DMS153 treated with DMSO at 0.1 percent for 48 hours (cell line): ENCODE measurements around the gene CIPC.

Source experiments
- DNase-seq: peaks from one replicate; lab custom pipeline; 2025; ENCODE audit not compliant: unreplicated experiment; lab: John Stamatoyannopoulos, UW

CIPC gene

DNA sequence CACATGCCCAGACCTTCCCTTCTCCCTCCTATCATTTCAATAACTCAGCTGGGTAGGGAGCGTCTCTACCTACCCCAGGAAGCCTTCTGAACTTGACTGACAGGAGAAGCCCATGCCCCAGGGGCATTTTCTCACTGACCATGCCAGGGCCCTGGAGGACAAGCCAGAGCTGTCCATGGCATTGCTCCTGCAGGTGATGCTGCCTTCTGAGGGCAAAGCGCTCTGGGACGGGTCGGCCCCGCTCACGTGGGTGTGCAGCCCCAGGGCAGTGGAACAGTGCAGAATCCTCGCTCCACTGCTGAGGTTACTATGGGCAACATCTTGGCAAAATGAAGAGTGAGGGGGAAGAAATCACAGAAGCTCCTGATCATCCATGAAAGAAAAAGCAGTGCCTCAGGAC is 28.5 kb upstream of the CIPC start:
- DNase-seq, result no peak

GRCh38 chr14:77071938-77072388 is 26.1 kb upstream of the CIPC start:
- DNase-seq, result no peak

- DNase-seq, result no peak
Observed at GRCh38 chr14:77074969-77075368, 23.1 kb upstream of the CIPC start.

DNA sequence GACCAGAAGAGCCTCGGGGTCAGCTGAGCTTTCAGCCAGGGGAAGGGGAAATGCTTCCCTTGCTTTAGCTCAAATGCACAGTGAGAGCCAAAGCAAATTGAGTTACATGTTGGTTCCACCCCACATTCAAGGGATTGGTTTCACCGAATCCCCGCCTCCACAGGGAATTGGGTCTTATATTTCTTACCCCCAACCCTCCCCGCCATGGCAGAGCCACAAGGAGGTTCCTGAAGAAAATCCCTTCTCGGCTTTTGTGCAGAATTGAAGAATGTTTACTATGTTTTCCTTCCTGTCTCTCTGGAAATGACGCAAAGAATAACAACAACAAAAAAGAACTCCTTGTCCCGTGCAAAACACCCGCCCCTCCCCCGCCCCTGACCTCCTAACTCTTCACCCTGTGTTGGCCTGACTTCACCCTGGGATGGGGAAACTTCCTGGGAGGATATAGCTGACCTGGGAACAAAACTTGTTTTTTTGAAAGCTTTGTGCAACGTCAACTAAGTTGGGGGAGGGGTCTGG is 21.9 kb upstream of the CIPC start:
- no peak for DNase-seq

GRCh38 chr14:77077040-77077439 is 21.0 kb upstream of the CIPC start:
- DNase-seq, result no peak

GRCh38 chr14:77082356-77082755 is 15.7 kb upstream of the CIPC start:
- DNase-seq, result no peak

DNA sequence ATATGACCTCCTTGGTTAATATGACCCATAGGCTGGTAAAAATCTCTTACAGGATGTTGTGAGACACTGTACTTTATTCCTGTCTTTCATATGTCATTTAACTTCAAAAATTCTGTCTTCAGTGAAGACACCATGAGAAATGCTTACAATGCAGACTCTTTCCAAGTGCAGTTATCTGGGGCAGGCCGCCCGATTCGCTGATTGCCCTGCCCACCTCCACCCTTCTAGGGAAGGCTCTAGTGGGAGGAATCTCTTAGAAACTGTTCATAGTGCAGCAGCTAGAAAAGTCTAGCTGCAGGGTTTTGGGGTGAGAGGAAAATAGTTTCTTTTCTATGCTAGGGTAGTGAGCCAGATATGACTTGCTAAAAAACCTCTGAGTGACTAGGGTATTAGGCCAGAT is 15.0 kb upstream of the CIPC start:
- no peak for DNase-seq

DNA sequence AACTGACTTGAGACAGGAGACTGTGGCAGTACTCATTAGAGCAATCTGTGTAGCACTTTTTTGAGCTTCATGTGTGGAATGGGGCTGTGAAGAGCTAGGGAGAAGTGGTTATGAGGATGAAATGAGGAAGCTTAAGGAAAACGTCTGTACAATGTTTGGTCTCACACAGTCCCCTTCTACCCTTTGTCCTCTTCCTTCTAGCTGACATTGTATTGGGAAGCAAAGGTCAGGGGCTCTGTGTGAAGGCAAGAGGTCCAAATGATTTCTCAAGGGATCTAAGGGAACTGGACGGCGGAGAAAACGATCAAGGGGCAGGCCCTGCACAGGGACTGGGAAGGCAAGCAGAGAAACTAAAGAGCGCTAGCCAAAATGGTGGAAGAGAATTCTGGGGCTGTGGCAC is 13.1 kb upstream of the CIPC start:
- no peak for DNase-seq

DNA sequence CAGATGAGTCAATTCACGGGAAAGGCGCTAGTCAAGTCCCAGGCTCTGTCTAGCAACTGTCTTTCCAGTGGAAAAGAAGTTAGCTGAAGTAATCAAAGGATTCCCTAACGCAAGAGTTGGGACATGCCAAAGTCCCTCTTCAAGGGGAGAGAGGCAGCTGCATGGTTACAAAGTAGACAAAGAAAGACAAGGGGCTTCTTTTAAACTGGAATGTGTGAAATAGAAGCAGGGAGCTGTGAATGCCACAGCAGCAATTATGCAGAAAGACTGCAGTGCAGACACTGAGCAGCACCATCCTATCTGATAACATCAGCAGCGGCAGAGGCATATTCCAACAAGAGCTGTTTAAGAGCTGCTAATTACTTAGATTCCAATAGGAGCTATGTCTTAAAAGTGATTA is 12.5 kb upstream of the CIPC start:
- DNase-seq, result no peak

DNA sequence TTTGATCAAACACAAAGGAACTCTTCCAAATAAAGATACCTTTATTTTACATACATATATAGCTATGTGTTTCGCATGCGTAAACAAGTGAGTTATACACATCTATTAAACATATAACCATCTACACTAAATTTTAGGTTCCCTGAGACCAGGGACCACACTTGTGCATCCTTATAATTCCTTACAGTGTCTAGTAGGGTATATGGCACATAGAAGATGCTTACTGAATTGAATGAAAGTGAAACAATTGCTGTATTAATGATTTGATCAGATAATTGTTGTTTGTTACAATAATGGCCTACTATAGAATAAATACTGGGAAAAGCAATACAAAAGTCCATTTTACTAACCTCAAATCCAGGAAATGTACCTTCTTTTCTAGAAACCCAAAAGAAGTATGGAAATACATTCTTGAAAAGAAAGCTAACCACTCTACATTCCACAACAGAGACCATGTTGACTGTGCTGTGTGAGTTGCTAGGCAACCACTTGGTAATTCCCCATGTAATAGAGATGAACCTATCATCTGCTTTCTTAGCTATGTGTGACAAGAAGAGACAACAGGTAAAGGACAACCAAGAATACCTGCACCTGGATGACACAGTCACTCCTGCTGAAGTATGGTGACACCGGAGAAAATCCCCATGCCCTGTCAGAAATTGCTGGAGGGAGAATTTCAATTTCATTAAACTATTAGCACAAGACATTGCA is 11.9 kb upstream of the CIPC start:
- no peak for DNase-seq

DNA sequence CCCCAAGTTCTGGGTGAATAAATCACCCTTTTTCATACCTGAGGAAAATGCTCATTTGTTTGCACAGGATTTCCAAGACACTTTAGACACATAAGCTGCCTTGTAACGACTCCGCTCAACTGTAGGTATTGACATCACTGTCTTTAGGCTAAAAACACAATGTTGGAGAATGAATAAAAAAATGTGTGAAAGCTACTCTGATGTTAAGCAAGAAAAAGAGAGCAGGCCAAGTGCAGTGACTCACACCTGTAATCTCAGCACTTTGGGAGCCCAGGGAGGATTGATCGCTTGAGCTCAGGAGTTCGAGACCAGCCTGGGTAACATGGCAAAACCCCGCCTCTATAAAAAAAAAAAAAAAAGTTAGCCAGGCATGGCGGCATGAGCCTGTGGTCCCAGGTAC is 11.1 kb upstream of the CIPC start:
- no peak for DNase-seq

DNA sequence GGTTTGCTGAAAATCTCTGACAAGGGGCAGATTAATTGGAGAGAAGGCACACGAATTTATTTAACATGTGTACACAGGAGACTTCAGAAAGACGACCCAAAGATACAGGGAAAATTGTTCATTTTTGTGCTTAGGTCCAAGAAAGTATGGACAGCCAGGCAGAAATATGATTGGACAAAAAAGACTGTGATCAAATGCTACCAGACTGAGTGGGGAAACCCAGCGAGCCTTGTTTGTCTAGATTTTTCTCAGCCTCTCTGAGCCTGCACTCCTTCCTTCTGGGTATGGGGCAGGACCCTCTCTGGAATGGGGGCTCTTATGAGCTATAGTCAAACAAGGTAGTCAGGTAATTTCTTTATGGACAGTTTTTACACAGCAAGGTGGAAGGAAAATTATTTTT is 10.4 kb upstream of the CIPC start:
- no peak for DNase-seq

DNA sequence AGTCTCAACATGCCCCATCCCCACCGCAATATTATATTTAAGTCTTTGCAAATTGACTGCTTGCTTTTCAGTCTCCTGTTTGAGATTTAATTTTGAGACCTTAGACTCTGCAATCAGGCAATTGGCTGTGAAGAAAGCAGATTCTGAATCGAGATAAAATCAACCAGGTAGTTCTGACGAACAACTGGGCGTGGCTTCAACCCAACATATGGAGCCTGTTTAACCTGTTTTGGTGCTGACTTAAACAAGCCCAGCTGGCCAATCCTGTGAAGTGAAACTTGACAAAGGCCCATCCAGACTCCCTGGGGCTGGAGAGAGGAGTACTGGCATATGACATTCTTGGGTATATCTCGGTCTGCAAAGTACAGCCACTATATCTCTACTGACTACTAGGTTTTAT is 9.8 kb upstream of the CIPC start:
- peak; percentile 83 for DNase-seq

DNA sequence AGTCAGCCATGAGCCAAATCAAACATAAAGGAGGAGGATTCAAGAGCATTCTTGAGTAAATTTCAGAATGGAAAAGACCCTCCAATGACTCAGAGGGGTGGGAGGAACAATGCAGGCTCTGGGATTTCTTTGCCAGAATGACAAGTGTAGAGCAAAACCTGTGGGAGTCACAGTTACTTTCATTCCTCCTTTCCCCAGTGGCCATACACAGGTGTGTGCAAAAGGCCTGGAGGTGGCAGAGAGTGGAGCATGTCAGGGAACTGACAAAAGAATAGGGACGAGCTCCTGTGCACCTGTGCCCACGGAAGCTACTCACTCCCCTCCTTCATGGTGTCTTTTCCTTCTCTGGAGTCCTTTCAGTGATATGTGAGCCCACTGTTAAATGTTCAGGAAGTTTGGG is 9.4 kb upstream of the CIPC start:
- DNase-seq, result no peak

DNA sequence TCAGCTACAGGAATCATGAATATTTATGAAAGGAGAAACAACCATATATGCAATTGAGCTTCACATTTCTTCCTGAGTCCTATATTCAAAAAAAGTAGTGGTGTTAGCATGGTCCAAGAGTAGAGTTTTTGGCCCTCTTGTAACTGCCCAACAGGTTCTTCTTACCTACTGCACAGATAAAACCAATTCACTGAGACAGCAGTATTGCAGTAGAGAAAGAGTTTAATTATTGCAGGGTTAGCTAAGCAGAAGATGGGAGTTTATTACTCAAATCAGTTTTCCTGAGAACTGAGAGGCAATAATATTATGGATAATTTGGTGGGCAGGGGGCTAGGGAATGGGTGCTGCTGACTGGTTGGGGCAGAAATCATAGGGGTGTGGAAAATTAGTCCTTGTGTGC is 6.5 kb upstream of the CIPC start:
- no peak for DNase-seq

DNA sequence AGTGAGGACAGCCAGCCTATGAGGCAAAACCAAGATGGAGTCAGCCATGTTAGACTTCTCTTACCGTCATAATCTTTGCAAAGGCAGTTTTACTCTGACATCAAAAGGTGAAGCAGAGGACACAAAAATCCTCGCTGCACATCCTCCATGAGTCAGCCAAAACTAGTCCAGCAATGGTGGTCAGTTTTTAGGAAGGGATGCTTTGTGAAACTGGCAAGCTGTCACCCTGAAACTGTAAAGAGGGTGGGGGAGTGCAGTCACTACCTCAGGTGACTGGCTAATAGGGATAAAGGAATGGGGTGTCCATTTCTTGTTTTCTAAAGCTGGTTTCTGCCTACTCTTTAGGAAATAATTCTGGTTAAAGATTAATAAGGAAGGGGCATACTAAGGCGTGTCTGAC is 5.4 kb upstream of the CIPC start:
- DNase-seq, result no peak

GRCh38 chr14:77094672-77095284 is 3.3 kb upstream of the CIPC start:
- DNase-seq, result peak; percentile 42

- no peak for DNase-seq
Observed at GRCh38 chr14:77097006-77097699, 905 bp upstream of the CIPC start.

GRCh38 chr14:77098529-77099353 is 683 bp downstream of the CIPC start:
- no peak for DNase-seq

DNA sequence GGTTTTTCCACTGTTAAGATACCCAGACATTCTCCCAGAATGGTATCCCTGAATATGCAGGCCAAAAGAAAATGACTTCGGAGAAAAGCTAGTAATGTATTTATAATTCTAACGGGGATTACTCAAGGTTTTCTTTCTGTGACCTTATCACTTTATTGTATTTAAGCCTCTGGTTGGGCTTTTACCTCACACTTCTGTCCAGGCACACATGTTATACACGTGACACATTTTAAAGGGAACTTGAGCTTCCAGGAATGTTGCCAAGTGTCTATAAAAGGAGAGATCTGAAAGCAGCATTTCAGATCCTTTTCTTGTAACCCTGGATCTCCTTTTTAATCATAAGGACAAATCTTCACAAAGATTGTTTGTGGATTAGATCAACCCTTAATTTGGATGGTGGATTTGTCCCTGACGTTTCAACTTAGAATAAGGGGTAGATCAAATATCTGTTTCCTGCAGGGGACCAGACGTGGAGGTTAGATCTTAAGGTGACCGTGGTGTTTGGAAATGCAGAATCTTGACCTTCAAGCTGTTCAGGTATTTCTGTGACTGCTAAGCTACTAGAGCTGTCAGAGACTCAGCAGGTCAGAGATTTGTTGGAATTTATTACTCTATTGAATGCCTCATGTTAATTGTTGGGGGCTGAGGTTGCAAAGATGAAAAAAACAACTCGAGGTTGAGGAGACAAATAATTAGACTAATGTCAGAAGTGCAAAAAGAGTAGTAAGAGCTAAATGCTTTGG is 1.5 kb downstream of the CIPC start:
- no peak for DNase-seq

- no peak for DNase-seq
Observed at GRCh38 chr14:77100961-77101360, 2.9 kb downstream of the CIPC start.
